Kidney glomerular epithelial cell (primary cell): Measurements from ENCODE around the gene SPRR2B.
"Not testable (repeated sequence)": the region's sequence is repeated elsewhere in the genome, so short reads cannot be mapped to it uniquely, and the experiment has no call there.

Experiments
- DNase-seq: peaks from one replicate; lab custom pipeline; 2025; lab: John Stamatoyannopoulos, UW

The SPRR2B gene

DNA sequence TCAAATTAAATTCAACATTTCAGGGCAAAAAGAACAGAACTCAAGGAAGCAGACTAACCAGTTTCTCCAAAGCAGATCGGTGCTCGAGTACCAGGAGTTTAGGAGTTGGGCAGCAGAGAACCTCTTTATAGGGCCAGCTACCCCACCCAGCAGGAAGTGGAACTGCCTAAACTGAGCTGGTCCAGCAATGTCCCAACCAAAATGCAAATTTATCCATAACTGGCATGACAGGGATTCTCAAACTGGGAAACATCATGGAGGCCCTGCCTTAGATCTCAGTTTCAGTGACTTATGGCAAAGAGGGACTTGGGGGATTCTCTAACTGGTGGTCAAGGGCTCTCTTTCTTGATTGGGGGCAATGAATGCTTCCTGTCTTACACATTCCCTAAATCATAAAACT, at the start of gene SPRR2B:
SPRR2B (minus strand) TSS at position 101 of the 400 bp plus-strand sequence. CDS start 772 bp downstream, outside the sequence.
- DNase-seq: no peak

DNA sequence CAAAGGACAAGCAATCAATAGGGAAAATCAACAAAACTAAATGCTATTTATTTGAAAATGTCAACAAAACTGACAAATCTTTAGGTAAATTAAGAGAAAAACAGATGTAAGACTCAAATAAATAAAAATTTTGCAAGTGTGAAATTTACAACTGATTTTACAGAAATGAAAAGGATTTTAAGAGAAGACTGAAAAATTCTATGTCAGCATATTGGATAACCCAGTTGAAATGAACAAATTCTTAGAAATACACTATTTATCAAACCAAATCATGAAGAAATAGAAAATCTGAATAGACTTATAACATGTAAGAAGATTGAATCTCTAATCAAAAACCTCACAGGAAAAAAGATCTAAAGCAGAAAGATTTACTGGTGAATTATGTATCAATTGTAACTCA, 49.5 kb upstream of the SPRR2B start:
- no peak for DNase-seq

GRCh38 chr1:153119491-153119971, 48.1 kb upstream of the SPRR2B start:
- DNase-seq: no peak

DNA sequence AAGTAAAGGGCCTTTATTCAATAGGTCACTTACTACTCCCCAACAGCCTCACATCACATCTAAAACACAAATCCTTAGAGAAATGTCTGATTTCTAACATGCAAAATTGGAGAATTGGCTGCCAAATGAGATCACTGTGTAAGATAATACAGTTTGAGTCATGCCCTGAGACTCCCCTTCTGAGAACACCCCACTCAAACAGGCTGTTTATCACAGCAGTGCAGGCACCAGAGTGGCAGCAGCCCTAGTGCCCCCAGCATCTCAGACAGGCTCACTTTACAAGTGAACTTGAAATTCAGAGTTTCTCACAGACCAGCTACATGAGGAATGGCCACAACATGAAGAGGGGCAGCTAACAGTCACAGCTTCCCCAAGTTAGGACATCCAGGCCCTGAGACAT, 43.9 kb upstream of the SPRR2B start:
- not testable (repeated sequence) for DNase-seq

DNA sequence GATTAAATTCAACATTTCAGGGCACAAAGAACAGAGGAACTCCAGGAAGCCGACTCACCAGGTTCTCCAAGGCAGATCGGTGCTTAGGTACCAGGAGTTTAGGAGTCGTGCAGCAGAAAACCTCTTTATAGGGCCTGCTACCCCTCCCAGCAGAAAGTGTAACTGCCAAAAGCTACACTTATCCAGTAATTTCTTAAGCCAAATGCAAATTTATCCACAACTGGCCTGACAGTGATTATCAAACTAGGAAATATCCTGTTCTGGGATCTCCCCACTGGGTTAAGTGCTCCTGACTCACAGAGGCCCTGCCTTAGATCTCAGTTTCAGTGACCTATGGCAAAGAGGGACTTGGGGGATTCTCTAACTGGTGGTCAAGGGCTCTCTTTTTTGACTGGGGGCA, 42.0 kb upstream of the SPRR2B start, which contains the start of gene SPRR2F:
SPRR2F (minus strand) TSS at position 101 of the 400 bp plus-strand sequence. CDS start 783 bp downstream, outside the sequence.
- no peak for DNase-seq

DNA sequence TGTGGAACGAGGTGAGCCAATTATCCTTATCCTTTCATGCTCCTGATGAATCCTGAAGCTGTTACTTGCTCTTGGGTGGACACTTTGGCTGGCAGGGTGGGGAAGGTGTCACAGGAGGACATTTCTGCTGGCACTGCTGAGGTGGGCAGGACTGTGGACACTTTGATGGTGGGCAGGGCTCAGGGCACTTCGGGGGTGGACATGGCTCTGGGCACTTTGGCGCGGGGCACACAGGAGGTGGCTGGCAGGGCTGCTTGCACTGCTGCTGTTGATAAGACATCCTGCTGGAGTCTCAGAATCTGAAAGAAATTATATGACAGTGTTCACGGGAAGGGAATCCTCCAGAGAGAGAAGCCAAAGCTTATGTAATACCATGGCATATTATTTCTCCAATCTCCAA, 41.0 kb upstream of the SPRR2B start:
- not testable (repeated sequence) for DNase-seq

- DNase-seq: no peak
Measured at GRCh38 chr1:153100245-153100644, 28.8 kb upstream of the SPRR2B start.

- no peak for DNase-seq
Measured at GRCh38 chr1:153099461-153100045, 28.1 kb upstream of the SPRR2B start.

DNA sequence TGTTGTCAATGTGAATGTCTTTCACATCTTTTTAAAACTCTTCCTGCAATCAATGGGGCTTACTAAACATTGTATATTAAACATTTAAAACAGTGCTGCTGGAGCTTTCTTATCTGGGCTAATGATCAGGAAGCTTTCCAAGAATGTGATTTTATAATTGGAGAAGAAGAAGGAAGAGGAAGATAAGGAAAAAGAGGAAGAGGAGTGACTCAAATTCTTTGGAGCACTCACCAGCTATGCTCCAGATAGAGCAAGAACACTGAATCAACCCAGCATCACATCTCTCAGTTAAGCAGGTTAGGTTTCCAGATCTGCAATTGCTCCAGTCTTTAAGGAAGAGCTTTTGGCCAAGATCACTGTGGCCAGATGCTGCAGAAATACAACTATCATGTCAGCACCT, 24.4 kb upstream of the SPRR2B start:
- DNase-seq: no peak

DNA sequence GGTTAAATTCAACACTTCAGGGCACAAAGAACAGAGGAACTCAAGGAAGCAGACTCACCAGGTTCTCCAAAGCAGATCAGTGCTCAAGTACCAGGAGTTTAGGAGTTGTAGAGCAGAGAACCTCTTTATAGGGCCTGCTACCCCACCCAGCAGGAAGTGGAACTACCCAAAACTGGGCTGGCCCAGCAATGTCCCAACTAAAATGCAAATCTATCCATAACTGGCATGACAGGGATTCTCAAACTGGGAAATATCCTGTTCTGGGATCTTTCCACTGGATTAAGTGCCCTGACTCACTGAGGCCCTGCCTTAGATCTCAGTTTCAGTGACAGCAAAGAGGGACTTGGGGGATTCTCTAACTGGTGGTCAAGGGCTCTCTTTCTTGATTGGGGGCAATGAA, 23.0 kb upstream of the SPRR2B start, which contains the start of gene SPRR2E:
SPRR2E (minus strand) TSS at position 101 of the 400 bp plus-strand sequence. CDS start 775 bp downstream, outside the sequence.
- DNase-seq: no peak

DNA sequence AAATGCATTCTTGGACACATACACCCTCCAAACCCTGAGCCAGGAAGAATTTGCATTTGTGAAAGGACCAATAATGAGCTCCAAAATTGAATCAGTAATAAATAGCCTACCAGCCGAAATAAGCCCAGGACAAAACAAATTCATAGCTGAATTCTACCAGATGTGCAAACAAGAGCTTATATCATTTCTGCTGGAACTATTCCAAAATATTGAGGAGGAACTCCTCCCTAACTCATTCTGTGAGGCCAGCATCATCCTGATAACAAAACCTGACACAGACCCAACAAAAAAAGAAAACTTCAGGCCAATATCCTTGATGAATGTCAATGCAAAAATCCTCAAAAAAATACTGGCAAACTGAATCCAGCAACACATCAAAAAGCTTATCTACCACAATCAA, 16.2 kb upstream of the SPRR2B start:
- DNase-seq: no peak

DNA sequence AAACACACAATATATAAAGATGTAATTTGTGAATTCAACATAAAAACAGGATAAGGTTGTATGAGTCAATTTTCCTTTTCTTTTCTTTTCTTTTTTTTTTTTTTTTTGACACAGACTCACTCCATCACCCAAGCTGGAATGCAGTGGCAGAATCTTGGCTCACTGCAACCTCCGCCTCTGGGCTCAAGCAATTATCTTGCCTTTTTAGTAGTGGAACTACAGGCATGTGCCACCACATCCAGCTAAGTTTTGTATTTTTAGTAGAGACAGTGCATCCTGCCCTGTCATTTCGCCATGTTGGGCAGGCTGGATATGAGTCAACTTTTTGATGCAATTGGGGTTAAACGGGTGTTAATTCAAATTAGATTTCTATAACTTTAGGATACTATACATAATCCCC, 10.3 kb upstream of the SPRR2B start:
- no peak for DNase-seq

GRCh38 chr1:153072806-153073726, 1.7 kb upstream of the SPRR2B start:
- no peak for DNase-seq

DNA sequence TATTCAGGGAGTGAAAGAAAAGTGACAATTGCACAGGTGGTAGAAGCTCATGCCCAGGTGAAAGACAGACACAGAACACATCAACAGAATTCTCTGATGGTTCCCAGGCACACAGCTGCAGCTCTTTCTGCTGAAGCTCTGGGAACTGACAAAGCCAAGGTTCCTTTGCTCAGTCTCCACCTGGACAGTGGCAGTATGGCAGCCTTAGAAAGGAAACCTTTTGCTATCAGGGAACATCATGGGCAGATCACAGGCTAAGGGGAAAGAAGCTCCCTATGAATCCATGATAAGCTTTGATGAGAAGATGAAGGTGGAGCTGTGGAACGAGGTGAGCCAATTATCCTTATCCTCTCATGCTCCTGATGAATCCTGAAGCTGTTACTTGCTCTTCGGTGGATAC, 1.2 kb downstream of the SPRR2B start:
- DNase-seq: no peak

DNA sequence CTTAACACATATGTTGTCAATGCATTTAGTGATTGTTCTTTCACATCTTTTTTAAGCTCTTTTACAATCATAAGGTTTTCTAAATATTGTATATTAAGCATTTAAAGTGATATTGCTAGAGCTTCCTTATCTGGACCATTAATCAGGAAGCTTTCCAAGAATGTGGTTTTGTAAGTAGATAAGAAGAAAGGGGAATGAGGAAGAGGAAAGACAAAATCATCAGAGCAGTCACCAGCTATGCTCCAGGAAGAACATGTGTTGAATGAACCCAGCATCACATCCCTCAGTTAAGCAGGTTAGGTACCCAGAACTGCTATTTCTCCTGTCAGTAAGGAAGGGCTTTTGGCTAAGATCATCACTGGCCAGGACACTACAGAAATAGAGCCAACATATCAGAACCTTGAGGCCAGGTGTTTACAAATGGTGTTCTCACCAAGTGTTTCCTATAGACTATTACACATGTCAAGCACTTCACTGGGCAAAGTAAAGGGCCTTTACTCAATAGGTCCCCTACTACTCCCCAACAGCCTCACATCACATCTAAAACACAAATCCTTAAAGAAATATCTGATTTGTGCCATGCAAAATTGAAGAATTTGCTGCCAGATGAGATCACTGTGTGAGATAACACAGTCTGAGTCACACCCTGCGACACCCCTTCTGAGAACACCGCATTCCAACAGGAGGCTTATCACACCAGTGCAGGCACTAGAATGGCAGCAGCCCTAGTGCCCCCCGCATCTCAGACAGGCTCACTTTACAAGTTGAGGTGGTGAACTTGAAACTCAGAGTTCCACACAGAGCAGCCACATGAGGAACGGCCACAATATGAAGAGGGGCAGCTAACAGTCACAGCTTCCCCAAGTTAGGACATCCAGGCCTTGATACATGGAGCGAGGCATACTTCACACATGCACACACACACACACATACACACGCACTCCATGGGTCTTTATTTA, 12.3 kb downstream of the SPRR2B start:
- peak; percentile 5 for DNase-seq

GRCh38 chr1:153058154-153058553, 13.3 kb downstream of the SPRR2B start:
- no peak for DNase-seq

DNA sequence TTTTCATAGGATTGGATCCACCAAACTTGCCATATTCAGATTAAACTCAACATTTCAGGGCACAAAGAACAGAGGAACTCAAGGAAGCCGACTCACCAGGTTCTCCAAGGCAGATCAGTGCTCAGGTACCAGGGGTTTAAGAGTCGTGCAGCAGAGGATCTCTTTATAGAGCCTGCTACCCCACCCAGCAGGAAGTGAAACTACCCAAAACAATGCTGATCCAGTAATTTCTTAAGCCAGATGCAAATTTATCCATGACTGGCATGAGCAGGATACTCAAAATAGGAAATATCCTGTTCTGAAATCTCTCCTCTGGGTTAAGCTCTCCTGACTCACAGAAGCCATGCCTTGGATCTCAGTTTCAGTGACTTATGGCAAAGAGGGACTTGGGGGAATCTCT, 14.0 kb downstream of the SPRR2B start, which contains the start of gene SPRR2A:
SPRR2A (minus strand) TSS at position 138 of the 400 bp plus-strand sequence. CDS start 777 bp downstream, outside the sequence.
- DNase-seq: no peak

DNA sequence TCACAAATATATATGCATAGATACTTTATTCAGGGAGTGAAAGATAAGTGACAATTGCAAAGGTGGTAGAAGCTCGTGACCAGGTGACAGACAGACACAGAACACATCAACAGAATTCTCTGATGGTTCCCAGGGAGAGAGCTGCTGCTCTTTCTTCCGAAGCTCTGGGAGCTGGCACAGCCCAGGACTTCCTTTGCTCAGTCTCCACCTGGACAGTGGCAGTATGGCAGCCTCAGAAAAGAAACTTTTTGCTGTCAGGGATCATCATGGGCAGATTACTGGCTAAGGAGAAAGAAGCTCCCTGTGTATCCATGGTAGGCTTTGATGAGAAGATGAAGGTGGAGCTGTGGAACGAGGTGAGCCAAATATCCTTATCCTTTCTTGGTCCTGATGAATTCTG, 15.3 kb downstream of the SPRR2B start:
- DNase-seq: not testable (repeated sequence)

GRCh38 chr1:153049211-153049610, 22.2 kb downstream of the SPRR2B start:
- no peak for DNase-seq

- DNase-seq: no peak
Measured at GRCh38 chr1:153040950-153041631, 30.3 kb downstream of the SPRR2B start, which contains the start of gene SPRR2D. TSS of gene SPRR2D (minus strand) at chr1:153041120. CDS start at chr1:153040346, 774 bp downstream.

DNA sequence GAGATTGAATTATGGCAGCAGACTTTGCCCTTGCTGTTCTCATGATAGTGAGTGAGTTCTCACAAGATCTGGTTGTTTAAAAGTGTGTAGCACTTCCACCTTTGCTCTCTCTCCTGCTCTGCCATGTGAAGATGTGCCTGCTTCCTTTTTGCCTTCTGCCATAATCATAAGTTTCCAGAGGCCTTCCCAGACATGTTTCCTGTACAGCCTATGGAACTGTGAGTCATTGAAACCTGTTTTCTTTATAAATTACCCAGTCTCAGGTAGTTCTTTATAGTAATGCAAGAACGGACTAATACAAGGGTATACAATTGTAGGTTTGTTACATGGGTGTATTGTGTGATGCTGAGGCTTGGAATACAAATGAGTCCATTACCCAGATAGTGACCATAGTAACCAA, 36.2 kb downstream of the SPRR2B start:
- no peak for DNase-seq
